Measurements from ENCODE around the gene C20orf141.
"Not testable (repeated sequence)": the region's sequence is repeated elsewhere in the genome, so short reads cannot be mapped to it uniquely, and the experiment has no call there.

Gene C20orf141, protein sequence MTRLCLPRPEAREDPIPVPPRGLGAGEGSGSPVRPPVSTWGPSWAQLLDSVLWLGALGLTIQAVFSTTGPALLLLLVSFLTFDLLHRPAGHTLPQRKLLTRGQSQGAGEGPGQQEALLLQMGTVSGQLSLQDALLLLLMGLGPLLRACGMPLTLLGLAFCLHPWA
- long read RNA-seq: 0 reads

DNA sequence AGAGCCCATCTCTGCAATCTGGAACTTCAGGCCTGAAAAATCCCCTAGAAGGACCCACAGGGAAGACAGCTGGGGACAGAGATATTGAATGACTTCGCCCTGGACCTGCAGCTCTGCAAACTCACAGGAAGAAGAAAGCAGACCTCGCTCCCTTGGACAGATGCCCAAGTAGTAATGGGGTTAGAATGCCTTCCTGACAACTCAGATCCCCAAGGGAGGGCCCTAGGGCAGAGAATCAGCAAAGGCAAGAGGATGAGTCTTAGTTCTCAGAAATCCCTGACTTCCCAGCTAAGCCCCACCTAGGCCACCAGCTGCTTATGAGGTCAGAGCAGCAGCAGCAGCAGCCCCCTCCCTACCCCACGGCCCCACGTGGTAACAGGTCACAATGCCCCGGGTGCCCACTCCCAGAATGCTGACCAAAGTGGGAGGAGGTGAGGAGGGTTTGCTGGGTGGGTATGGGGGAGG, at the start of gene C20orf141:
C20orf141 (plus strand) TSS at position 401 of the 465 bp plus-strand sequence. CDS start 198 bp downstream, outside the sequence.
- Histone ChIP-seq H3K27ac (replicated peaks) (no peak within 1 kb of the TSS), H3K4me3 (replicated peaks; ENCODE audit: insufficient read depth, low read length) (no peak within 1 kb of the TSS), H3K27me3 (ENCODE audit: insufficient read depth, poor library complexity, severe bottlenecking) (peaks cover 4% of the 10 kb centered on the region)
- TF ChIP-seq SPI1 (IDR thresholded peaks at IDR 0.05; ENCODE audit: borderline replicate concordance, low read depth) (no peak), POLR2AphosphoS5 (IDR thresholded peaks at IDR 0.05; ENCODE audit: low read depth) (no peak), GABPA (IDR thresholded peaks at IDR 0.05; ENCODE audit: low read depth) (no peak)
- TF ChIP-seq, protein P1, sequence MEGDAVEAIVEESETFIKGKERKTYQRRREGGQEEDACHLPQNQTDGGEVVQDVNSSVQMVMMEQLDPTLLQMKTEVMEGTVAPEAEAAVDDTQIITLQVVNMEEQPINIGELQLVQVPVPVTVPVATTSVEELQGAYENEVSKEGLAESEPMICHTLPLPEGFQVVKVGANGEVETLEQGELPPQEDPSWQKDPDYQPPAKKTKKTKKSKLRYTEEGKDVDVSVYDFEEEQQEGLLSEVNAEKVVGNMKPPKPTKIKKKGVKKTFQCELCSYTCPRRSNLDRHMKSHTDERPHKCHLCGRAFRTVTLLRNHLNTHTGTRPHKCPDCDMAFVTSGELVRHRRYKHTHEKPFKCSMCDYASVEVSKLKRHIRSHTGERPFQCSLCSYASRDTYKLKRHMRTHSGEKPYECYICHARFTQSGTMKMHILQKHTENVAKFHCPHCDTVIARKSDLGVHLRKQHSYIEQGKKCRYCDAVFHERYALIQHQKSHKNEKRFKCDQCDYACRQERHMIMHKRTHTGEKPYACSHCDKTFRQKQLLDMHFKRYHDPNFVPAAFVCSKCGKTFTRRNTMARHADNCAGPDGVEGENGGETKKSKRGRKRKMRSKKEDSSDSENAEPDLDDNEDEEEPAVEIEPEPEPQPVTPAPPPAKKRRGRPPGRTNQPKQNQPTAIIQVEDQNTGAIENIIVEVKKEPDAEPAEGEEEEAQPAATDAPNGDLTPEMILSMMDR (IDR thresholded peaks at IDR 0.05; ENCODE audit: insufficient read depth, low read length): no peak
- TF ChIP-seq, protein P2, sequence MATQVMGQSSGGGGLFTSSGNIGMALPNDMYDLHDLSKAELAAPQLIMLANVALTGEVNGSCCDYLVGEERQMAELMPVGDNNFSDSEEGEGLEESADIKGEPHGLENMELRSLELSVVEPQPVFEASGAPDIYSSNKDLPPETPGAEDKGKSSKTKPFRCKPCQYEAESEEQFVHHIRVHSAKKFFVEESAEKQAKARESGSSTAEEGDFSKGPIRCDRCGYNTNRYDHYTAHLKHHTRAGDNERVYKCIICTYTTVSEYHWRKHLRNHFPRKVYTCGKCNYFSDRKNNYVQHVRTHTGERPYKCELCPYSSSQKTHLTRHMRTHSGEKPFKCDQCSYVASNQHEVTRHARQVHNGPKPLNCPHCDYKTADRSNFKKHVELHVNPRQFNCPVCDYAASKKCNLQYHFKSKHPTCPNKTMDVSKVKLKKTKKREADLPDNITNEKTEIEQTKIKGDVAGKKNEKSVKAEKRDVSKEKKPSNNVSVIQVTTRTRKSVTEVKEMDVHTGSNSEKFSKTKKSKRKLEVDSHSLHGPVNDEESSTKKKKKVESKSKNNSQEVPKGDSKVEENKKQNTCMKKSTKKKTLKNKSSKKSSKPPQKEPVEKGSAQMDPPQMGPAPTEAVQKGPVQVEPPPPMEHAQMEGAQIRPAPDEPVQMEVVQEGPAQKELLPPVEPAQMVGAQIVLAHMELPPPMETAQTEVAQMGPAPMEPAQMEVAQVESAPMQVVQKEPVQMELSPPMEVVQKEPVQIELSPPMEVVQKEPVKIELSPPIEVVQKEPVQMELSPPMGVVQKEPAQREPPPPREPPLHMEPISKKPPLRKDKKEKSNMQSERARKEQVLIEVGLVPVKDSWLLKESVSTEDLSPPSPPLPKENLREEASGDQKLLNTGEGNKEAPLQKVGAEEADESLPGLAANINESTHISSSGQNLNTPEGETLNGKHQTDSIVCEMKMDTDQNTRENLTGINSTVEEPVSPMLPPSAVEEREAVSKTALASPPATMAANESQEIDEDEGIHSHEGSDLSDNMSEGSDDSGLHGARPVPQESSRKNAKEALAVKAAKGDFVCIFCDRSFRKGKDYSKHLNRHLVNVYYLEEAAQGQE (IDR thresholded peaks at IDR 0.05; ENCODE audit: insufficient replicate concordance, low read depth): no peak
- no peak for DNase-seq (ENCODE audit: low read depth in 1 of 2, low spot score in 1 of 2)

DNA sequence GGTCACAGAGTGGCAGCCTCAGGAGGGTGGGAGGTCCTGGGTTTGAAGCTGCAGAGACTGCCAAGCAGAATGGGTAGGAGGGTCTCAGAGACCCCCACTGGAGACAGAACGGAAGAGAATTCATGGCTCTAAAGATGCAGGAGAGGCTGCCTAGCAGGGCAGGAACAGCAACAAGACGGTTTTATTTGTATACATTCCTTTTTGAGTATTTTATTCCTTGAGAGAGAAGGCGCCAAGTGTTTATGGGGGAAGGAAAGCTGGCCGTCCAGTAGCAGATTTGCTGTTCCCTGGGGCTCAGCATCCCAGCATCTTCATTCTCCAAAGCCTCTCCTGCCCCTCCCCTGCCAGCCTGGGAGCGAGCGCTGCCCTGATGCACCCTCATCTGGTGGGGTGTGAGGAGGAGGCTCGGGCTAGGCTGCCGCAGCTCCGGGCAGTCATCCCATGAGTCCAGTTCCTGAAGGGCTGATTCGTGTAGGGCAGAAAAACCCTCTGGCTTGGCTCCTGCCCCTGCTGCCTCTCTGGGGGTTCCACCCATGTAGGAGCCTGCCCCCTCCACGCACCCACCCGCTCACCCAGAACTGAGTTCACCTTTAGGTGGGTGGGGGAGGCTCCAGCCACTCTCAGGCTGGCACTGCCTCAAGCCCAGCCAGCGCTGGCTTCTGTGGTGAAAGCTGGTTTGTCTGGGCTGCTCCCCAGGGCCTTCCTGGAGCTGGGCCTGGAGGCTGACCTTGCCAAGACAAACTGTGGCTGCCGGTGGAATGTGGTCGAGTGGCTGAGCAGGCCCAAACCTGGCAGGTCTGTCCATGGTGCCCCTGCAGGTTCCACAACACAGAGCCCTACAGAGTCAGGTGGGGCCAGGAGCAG, 46.8 kb upstream of the C20orf141 start:
- no peak overlapping the region for H3K27ac ChIP-seq (replicated peaks)
- no peak overlapping the region for H3K4me3 ChIP-seq (replicated peaks; ENCODE audit: insufficient read depth, low read length)
- no peak for DNase-seq (ENCODE audit: low read depth in 1 of 2, low spot score in 1 of 2)
- no peak for TF ChIP-seq GABPA (IDR thresholded peaks at IDR 0.05; ENCODE audit: low read depth)
- TF ChIP-seq SPI1 (IDR thresholded peaks at IDR 0.05; ENCODE audit: borderline replicate concordance, low read depth): no peak
- TF ChIP-seq, protein P2 (IDR thresholded peaks at IDR 0.05; ENCODE audit: insufficient replicate concordance, low read depth): no peak
- TF ChIP-seq, protein P1 (IDR thresholded peaks at IDR 0.05; ENCODE audit: insufficient read depth, low read length): no peak
- TF ChIP-seq POLR2AphosphoS5 (IDR thresholded peaks at IDR 0.05; ENCODE audit: low read depth): no peak
- peaks cover 3% of the 10 kb centered on the region for H3K27me3 ChIP-seq (ENCODE audit: insufficient read depth, poor library complexity, severe bottlenecking)

DNA sequence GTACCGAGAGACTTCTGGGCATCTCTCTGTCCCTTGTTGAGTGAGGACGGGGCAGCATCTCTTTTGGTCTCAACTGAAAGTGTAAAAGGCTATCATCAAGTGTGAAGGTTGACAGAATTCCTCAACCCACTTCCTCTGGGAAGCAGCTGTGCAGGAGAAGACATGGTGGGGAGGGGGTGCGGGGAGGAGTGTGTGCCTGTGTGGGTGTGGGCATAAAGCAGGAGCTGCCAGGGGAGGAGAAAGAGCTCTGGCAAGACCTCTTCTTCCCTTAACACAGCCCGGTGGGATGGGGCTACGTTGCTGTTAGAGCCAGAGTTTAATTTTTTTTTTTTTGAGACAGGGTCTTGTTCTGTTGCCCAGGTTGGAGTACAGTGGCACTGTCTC, 46.2 kb upstream of the C20orf141 start:
- Histone ChIP-seq H3K27me3 (ENCODE audit: insufficient read depth, poor library complexity, severe bottlenecking) (peaks cover 3% of the 10 kb centered on the region), H3K27ac (replicated peaks) (no peak overlapping the region), H3K4me3 (replicated peaks; ENCODE audit: insufficient read depth, low read length) (no peak overlapping the region)
- TF ChIP-seq, protein P2 (IDR thresholded peaks at IDR 0.05; ENCODE audit: insufficient replicate concordance, low read depth): no peak
- TF ChIP-seq GABPA (IDR thresholded peaks at IDR 0.05; ENCODE audit: low read depth) (no peak), POLR2AphosphoS5 (IDR thresholded peaks at IDR 0.05; ENCODE audit: low read depth) (no peak), SPI1 (IDR thresholded peaks at IDR 0.05; ENCODE audit: borderline replicate concordance, low read depth) (no peak)
- TF ChIP-seq, protein P1 (IDR thresholded peaks at IDR 0.05; ENCODE audit: insufficient read depth, low read length): no peak
- no peak for DNase-seq (ENCODE audit: low read depth in 1 of 2, low spot score in 1 of 2)

DNA sequence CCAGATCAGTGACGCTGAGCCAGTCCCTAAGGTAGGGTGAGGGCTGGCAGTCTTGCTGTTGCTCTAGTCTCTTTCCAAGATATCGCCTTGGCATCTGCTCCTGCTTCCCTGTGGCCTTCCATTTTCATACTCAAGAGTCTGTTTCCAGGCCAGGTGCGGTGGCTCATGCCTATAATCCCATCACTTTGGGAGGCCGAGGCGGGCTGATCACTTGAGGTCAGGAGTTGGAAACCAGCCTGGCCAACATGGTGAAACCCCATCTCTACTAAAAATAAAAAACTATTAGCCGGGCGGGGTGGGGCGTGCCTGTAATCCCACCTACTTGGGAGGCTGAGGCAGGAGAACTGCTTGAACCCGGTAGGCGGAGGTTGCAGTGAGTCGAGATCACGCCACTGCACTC, 44.7 kb upstream of the C20orf141 start:
- not testable (repeated sequence) for H3K27ac ChIP-seq (replicated peaks); H3K4me3 ChIP-seq (replicated peaks; ENCODE audit: insufficient read depth, low read length); DNase-seq (ENCODE audit: low read depth in 1 of 2, low spot score in 1 of 2); H3K27me3 ChIP-seq (ENCODE audit: insufficient read depth, poor library complexity, severe bottlenecking)

All from HL-60 (cell line).